ENCODE data around the gene PCDH1.
A peak's percentile ranks its signal among the peaks of the same experiment; 100 is the strongest.

Gene PCDH1

GRCh38 chr5:141852448-141852847 lies 25.8 kb downstream of the PCDH1 start:
- no peak for DNase-seq

GRCh38 chr5:141851195-141851874 lies 26.9 kb downstream of the PCDH1 start:
- no peak for DNase-seq

- no peak for DNase-seq
These were observed 27.4 kb downstream of the PCDH1 start for GRCh38 chr5:141850786-141851185.

DNA sequence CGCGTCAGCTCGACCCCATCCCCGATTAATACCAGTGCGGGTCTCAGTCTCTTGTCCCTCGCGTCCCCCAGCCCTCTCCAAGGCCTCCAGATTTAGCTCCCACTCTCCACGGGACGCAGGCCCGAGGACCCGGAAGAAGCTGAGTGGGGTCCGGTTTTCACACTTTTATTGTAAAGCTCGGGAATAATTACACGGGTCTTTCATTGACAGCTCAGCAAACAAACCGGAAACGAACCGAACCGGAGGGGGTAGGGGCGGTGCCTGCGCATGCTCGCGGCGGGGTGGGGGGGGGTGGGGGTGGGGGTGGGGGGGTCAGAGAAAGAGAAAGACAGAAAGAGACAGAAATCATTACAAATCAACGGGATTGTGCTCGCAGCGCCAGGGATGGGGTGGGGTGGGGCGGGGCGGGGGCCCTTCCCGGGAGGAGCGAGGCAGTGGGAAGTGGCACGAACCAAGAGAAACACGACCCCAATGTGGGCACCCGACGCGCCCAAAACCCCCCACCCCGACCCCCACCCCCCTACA lies 27.9 kb downstream of the PCDH1 start:
- peak; percentile 39 for DNase-seq

GRCh38 chr5:141849415-141850243 lies 28.6 kb downstream of the PCDH1 start:
- peak; percentile 74 for DNase-seq

- DNase-seq = peak; percentile 41
These were observed 29.3 kb downstream of the PCDH1 start for GRCh38 chr5:141848744-141849414.

DNA sequence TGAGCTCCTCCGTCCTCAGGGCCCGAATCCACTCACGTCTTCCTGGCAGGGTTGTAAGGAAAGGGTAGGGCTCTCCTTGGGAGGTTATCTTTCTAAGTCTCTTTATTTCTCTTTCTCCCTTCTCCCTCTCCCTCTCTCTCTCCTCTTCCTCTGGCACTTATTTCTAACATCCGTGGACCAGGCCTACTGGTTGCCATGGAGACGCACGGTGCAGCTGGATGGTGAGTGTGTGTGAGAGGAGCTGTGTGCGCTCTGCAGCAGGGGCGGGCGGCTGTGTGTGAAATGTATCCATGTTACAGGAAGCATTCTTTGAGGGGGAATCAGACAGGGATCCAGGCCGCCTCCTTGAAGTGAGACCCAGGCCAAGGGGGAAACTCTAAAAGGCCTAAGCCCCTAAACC lies 32.2 kb downstream of the PCDH1 start:
- peak; percentile 83 for DNase-seq

- DNase-seq = no peak
These were observed 32.8 kb downstream of the PCDH1 start for GRCh38 chr5:141845371-141845851.

GRCh38 chr5:141844414-141845097 lies 33.7 kb downstream of the PCDH1 start:
- no peak for DNase-seq

GRCh38 chr5:141843156-141843927 lies 34.9 kb downstream of the PCDH1 start:
- DNase-seq = no peak

DNA sequence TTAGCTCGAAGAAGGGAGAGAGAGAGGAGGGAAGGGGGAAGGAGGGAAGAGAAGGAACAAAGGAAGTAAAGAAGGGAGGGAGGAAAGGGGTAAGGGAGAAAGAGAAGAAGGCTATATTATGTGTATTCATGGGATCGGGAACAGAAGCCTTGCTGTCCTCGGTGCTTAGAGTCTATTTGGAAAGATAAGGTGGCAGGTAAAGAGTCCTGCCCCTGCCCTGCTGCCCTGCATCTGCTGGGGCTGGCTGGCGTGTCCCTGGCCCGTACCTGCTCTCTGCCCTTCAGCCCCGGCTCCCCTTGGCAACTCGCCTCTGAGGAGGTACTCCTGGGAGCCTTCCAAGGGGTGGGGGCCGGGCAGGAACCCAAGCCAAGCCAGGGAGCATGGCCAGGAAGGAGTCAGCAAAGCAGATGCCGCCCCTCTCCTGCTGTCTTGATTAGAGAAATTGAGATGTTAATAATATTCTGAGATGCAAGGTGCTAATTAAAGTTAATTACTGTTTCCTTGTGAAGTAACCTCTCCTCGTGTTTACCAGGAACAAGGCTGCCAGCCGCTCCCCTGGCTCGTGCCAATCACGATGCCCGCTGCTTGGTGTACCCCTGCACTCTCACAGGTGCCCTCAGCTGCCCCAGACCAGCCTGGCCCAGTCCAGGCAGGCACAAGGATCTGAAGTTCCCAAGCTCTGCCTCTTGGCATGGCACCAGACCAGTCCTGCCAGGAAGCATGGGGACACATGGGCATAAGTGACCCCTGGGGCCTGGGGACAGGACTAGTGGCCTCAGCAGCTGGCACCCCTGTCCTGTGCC lies 36.6 kb downstream of the PCDH1 start:
- no peak for DNase-seq

GRCh38 chr5:141840826-141841360 lies 37.3 kb downstream of the PCDH1 start:
- no peak for DNase-seq

GRCh38 chr5:141840280-141840812 lies 37.9 kb downstream of the PCDH1 start:
- no peak for DNase-seq

DNA sequence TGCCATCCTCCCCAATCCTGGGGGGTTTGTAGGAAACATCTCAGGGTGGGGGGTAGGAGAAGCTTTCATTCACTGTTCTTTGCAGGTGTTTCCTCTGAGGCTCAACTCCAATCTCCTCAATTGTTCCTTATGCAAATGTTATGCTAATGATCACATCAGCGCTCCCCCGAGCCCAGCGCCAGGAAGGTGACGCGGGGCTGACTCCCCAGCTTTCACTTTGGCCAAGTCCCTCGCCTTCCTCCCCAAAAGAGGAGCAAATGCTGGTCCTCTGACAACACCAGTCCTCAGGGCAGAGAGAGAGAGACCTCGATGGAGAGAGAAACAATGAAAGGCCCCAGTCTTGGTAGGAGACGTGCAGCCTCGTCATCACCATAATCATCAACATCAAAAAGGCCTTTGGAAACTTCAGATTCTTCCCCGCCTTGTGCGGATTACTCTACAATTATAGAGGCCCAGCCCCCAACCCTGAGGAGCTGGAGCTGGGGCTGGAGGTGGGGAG lies 39.1 kb downstream of the PCDH1 start:
- DNase-seq = peak; percentile 34

DNA sequence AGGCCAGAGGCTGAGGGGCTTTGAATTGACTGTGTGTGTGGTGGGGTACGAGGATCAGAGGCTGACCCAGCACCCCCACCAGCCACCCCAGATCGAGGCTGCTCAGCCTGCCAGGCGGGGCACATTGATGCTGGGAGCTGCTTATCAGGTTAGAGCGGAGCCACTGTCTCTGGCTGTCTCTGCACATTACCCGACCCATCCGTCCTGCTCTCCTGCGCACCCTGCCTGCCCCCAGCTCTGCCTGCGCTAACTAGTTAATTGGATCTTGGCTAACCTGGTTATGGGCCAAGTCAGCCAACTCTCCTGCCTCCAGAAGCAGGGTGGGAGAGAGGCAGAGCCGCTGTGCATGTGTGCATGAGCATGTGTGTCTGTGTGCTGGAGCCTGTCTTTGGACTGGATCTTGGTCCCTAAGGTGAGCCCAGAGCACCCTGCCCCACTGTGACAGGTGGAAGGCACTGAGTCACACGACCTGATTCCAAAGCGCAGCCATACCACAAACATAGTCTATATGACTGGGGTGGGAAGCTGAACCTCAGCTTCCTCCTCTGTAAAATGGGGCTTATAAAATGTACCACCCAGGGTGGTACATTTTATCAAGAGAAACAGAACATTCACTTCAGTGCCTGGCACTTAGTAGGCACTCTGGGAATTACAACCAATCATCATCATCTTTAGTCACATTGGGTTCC lies 39.7 kb downstream of the PCDH1 start:
- DNase-seq = no peak

- DNase-seq = peak; percentile 71
These were observed 42.1 kb downstream of the PCDH1 start for GRCh38 chr5:141835928-141836670.

- DNase-seq = no peak
These were observed 43.9 kb downstream of the PCDH1 start for GRCh38 chr5:141834331-141834730.

GRCh38 chr5:141832131-141832530 lies 46.1 kb downstream of the PCDH1 start:
- DNase-seq = no peak

DNA sequence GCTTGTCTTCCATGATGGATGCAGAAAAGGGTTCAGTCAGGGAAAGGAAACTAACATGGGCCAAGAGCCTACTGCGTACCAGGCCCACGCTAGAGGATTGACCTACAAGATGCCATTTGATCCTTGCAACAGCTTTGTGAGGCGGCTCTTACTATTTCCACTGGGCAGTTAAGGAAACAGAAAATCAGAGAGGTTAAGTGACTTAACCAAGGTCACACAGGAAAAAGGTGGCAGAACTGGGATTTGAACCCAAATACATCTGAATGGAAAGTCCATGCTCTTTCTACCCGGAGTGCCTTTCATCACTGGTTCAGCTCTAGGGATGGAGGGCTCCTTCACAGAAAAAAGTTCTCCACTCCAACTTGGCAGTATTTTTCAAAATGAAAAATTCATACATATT lies 50.0 kb downstream of the PCDH1 start:
- DNase-seq = no peak

Data from fibroblast of upper back skin (primary cell).